IPS-NIHi11 (cell line): Measurements from ENCODE around the gene BMP7.
A peak's percentile ranks its signal among the peaks of the same experiment; 100 is the strongest.

Experiments used
- DNase-seq: peaks from one replicate; pipeline ENCODE4 v3.0.0; 2012; ENCODE audit warnings: mixed read lengths, low spot score

The BMP7 gene

DNA sequence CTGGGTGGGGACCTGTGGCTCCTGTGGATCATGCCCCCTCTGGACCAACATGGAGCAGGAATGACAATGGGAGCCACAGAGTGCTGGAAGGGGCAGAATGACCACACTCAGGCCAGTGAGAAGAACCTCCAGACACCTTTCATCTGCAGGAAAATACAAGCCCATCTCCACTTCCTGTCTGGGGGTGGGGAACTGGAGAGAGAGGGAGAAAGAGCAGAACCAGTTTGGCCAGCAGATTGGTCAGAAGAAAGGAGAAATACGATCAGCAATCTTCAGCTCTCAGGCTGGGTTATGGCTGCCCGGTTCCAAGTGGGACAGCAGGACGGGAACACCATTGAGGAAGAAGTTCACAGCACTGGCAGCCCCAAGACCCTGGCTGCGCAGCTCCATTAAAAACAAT is 37.0 kb downstream of the BMP7 start:
- DNase-seq, result no peak

DNA sequence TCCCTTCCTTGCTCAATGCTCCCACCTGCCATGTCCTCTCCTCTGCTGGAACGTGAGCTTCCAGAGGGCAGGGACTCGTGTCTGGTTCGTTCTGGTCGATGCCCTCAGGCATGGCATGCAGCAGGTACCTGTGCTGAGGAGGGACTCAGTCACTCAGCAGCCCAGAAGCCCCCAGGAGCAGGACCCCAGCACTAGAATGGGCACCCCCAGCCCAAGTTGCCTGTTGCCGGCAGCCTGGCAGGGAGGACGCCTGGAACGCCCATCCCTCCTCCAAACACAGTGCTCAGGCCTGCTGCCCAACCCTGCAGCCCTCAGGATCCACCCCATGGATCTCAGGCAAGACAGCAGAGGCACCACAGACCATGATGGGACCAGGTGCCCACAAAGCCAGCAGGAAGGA is 40.6 kb downstream of the BMP7 start:
- DNase-seq, result no peak

DNA sequence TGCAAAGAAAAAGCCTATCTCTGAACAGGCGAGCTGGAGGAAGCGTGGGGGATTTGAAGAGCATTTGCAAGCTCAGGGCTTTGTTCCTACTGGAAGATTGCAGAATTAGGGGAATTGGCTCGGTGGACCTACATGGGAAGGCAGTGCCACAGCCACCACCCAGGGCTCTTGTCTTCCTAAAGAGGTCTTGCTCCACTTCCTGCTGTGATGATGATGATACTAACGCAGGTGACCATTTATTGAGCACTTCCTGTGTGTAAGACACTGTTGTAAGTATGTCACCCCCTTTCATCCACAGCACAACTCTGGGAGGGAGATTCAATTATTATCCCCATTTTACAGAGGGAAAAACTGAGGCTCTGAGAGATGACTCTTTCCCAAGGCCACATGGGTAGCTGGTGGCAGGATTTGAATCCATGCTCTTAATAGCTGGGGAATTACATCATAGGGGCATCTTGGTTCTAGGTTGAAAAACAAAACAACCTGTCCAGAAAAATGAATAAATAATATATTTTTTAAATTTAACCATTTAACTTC is 41.2 kb downstream of the BMP7 start:
- DNase-seq, result no peak

DNA sequence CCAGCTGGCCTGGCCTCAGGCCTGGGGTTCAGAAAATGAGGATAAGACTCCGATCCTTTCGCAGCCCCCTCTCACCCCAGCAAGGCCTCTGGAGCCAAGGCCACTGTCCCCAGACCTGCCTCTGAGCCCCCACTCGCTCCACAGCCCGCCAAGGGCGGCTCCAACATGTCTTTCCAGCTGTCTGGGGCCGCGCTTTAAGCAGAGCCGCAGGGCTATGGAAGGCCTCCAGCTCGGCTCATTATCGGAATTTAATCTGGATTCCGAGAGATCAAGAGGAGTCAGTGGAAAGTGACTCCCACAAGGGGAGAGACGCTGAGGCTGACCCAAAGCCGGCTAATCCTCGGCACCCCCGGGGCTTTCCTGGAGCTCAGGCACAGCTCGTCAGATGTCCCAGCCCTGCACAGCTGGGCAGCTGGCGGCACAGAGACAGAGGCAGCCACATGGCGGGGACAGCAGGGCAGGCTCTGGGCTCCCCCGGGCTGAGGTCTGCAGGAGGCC is 41.8 kb downstream of the BMP7 start:
- DNase-seq, result no peak

DNA sequence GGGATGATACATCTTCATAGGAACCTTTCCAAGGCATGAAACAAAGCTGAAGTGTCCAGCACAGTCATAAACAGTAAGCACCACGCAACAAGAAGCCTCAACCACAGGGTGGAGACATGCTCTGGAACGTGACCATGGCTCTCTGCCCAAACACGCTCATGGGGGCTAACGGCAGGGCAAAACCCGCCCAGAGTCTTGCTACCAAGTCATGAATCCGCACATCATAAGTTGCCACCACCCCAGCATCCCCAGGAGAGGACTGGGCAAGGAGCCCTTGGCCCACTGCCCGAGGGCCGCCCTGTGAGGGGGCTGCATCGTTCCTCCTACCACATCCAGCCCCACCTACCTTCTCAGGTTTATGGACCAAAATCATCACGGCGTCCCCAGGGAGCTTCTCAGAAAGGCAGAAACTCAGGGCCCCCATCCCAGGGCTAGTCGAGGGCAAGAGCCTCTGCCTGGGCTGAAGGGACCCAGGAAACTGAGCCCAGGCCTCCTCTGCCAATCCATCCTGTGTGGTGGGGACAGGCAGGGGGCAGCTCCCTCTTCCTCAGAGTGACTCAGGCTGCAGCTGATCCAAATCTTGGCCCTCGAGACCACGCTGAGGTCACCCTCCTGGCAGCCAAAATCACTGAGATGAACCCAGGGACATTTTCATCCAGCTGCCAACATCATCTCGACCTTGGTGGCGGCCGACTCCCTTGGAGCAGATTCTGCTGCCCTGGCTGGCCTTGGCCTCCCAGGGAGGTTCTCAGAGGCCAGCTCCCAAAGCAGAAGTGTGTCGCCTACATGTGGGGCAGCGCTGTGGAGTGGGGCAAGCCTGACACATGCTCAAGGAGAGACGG is 42.6 kb downstream of the BMP7 start:
- no peak for DNase-seq

DNA sequence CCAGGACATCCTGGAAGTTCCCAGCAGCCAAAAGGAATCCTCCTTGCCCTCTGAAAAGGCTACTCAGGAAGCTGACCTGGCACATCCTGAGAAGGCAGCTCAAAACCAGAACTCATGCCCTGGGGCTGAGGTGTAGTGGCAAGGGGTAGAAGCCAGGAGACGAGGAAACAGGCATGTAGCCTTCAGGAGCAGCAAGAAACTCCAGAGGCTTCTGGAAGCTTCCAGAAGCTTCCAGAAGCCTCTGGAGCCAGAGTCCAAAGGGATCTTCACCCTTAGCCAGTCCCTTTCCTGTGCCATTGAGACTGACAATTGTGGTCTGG is 43.9 kb downstream of the BMP7 start:
- DNase-seq, result no peak

DNA sequence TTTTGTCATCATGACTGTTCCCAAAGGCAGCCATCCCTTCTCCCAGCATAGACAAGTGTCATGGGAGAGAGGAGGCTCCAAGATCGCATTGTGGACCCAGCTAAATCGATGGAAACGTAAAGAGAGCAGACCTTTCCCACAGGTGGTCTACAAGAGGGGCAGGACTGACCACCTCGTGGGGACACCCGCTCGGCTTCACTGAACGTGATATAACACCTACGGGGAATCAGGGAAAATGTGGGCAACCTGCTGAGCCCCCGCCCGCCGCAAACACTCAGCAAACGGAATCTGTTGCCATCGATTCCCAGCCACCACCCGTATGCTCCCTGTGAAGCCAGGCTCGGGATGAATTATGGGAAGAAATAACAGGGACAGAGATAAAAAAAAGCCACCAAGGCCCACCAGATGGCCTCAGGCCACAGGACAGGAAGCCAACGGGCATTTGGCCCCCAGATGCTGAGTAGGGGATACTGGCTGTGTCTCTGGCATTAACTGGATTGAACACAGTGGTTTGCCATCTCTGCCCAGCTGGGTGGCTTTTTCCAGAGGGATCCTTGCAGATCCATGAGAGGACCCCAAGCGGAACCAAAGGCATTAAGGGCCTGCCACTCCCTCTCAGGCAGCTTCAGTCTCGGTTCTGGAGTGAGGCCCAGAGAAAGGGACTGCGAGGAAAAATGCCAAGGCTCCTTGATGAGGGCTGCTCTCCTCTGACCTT is 44.4 kb downstream of the BMP7 start:
- no peak for DNase-seq

DNA sequence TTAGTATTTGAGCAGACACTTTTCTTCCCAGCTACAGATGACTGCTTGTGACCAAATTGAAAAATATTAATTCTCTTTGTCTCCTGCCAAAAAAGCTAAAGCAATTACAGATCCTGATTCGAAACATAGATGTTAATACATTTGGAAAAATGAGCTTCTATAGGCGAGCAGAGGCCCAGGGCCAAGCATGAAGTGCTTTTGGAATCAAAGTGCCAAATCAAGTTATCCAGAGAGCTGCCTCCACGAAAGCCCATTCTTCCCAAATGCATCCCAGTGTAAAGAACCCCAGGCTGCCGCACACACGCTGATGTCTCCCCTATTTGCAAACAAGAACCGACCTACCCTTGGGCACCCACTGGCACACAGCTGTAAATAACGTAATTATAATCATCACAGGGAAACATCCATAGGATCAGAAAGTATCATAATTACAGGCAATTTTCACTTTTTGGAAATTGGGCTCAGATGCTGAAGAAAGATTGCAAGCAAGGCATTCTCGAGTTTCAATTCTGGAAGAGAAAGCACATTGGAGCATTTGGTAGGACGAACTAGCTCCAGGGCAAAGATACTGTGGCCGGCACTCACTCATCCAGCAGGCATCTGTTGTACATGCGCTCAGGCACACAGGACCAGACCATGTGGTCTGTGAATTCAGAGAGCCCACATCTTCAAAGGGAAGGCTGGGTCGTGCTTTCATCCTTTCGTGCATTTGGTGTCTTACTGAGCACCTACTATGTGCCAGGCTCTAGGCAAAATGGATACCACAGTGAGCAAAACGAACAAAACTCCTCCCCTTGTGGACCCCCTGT is 45.9 kb downstream of the BMP7 start:
- no peak for DNase-seq

DNA sequence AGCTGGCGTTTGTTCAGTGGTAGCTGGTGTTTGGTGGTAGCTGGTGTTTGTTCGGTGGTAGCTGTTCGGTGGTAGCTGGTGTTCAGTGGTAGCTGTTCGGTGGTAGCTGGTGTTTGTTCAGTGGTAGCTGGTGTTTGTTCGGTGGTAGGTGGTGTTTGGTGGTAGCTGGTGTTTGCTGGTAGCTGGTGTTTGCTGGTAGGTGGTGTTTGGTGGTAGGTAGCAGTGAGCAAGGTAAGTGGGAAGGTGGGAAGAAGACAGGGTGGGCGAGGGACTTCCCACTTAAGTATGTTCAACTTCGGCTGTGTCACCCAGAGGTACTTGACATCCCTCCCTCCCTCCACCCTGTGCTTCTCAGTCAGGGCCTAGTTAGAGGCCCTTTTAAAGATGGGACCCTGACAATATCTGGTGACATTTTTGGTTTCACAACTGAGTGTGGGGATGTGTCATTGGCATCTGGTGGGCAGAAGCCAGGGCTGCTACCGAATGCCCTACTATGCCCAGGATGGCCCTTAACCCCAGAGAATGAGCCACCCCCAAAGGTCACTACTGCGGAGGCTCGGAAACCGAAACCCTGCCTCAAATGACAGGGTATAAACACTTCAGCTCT is 47.3 kb downstream of the BMP7 start:
- no peak for DNase-seq

DNA sequence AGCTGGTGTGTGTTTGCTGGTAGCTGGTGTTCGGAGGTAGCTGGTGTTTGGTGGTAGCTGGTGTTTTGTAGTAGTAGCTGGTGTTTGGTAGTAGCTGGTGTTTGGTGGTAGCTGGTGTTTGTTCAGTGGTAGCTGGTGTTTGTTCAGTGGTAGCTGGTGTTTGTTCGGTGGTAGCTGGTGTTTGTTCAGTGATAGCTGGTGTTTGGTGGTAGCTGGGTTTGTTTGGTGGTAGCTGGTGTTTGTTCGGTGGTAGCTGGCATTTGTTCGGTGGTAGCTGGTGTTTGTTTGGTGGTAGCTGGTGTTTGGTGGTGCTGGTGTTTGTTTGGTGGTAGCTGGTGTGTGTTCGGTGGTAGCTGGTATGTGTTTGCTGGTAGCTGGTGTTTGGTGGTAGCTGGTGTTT is 48.0 kb downstream of the BMP7 start:
- no peak for DNase-seq

DNA sequence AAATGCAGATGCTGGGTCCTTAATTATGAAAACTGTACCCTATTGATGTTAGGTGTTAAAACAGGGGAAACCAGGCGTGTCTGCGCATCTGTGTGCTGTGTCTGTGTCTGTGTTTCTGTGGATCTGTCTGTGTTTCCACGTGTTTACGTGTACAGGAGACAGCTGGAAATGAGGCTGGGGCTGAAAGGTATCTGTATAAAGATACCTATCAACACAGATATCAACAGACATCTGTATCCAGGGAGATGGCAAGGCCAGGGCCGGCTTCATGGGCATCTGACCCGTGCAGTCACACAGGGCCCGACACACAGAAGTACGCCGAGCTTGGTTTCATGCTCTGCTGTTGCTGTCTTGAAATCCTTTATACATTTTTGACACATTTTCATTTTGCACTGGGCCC is 48.6 kb downstream of the BMP7 start:
- no peak for DNase-seq

DNA sequence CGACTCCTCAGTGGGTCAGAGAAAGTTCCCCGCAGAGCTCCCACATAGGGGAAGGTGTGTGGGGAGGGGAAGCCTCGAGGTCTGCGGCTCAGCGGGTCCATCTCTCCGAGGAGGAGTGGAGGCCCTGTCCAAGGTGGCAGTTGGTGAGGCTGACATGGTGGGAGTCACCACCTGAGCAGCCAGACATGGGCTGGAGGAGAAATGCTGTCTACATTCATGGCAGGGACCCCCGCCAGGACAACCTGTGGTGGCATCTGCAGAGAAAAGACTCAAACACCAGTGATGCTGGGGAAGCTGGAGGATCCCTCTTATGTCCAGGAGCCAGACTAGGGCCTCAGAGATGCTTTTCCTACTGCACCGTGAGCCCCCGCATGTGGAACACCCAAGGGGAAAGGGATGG is 49.8 kb downstream of the BMP7 start:
- no peak for DNase-seq

DNA sequence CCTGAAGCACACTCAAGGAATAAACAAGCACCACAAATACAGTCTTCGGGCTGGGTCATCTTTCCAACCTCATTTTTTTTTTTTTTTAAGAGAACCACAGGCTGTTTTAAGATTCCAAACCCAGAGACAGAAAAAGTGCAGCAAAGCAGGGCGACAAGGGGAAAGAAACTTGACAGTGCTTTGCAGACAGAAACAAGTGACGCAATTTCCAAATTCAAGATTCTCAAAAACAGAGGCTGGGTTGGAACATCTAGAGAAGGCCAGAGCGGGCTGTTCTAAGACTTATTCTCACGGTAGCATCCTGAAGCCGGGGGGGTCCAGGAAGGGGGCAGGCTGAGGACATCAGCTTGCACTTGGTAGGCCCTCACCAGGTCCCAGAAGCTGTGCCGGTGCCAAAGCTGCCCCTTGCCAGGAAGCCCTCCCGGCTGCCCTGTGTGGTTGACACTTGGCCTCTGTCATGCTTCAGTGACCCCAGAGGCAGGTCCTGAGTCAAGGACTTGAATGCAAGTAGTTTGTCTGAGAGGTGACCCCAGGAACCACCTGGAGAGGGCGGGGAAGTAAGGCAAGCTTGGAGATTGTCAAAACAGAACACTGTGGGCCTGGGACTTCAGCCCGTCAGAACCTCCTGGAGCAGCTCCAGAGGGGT is 50.5 kb downstream of the BMP7 start:
- DNase-seq, result no peak

DNA sequence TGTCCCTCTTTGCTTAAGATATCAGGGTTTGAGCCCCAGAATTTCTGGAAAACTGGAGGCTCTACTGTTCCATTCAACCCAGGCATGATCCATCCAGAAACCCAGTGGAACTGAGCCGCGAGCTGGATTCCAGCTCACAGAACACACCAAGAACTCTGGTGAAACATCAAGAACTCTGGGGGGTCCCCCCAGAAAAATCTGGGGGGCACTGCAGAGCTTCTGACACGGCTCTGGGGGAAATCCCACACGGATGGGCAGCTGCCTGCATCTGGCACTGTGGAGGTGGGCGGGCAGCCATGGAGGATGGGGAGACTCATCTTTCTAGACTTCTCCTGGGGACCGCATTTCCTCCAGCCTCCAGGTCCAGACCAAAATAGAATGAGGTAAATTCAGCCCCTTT is 51.0 kb downstream of the BMP7 start:
- DNase-seq, result no peak

DNA sequence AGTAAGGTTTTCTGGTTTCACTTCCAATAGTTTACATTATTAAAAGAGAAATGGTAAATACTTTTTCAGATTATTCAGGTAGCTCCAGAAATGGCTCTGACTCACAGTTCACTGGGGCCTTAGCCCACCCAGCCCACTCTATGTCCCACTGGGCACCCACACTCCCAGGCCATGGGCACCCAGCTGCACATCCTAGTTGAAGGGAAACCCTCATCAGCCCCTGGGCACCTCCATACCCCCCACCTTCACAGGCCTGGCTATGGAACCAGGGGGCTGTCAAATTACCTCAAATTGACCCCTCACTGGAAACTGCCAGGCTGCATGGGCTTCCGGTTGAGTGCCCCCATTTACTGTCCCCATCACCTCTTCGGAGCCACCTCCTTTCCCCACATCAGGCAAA is 51.5 kb downstream of the BMP7 start:
- DNase-seq, result no peak

DNA sequence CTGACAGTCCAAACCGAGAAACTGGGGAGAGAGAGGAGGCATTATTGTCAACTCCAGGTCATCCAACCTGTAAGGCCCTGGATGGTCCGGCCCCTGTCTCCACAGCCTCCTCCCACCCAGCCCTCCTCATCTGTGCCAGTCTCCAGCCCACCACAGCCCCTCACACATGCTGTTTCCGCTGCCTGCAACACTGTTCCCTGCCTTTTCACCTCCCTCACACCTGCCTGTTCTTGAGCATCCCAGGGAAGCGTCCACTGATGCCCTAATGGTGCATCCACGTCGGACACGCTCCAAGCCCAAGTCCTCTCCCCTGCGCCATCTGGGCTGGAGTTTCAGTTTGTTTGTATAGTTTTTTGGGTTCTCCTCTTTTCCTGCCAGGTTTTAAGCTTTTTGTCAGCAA is 52.0 kb downstream of the BMP7 start:
- DNase-seq, result no peak

DNA sequence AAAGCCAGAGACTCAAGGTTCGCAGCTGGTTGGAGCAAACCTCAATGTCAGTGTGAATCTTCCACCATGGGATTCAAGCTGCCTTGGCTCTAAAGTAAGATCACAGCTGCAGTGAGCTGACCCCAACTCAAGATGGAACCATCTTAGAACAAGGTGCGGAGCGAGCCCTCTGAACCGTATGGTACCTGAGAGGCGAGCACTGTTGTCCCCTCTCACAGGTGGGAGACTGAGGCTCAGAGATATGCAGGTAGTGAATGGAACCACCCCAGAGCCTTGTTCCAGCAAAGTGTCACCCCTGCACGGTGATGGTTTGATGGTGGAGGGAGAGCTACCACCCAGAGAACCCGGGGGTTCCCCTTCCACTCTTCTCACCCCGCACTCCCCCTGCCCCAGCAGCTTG is 52.5 kb downstream of the BMP7 start:
- no peak for DNase-seq

DNA sequence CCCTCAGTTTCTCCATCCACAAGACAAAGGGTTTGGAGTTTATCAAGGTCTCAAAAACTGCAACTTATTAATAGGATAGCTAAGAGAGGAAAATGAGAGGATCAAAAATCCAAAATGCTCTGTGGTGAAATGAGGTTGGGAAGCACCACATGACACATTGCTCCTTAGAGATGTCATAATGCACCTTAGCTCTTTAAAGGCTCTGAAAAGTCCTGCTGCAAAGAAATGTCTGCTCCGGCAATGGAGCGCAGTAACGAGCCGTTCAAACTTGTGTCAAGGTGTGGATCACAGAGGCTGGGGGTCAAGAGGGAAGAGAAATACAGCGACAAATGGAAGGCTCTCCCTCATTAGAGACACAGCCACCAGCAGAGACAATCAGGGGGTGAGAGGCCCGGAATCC is 53.1 kb downstream of the BMP7 start:
- no peak for DNase-seq

DNA sequence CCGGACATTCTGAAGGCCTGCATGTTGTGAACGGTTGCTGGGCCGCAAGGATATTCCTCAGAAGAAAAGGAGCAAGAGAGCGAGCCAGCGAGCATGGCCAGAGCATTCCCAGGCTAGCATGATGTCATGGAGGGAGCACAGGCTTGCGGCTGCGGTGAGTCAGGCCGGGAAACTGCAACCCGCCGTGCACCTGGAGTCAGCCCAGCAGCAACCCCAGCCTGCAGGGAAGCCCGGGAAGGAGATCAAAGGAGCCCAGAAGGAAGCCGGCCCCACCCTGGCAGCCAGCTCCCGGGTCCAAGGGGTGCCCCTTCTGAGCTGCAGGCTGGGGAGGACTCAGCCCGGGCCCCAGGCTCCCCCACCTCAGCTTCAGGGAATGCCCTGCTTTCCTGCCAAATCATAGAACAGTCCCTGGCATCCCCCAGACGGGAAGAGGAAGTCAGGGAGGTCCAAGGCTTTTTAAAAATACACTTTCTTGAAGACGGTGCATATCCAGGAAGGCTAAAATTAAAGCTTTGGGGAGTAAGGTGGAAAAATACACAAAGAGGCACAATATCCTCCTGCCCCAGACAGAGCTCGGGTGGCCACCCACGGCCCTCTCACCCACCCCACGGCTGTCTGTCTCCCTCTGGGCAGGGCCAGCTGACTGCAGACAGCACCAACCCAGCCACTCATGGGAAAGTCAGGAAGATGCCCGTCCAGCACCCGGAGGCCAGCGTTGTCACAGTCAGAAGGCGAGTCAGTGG is 53.7 kb downstream of the BMP7 start:
- peak; percentile 81 for DNase-seq

DNA sequence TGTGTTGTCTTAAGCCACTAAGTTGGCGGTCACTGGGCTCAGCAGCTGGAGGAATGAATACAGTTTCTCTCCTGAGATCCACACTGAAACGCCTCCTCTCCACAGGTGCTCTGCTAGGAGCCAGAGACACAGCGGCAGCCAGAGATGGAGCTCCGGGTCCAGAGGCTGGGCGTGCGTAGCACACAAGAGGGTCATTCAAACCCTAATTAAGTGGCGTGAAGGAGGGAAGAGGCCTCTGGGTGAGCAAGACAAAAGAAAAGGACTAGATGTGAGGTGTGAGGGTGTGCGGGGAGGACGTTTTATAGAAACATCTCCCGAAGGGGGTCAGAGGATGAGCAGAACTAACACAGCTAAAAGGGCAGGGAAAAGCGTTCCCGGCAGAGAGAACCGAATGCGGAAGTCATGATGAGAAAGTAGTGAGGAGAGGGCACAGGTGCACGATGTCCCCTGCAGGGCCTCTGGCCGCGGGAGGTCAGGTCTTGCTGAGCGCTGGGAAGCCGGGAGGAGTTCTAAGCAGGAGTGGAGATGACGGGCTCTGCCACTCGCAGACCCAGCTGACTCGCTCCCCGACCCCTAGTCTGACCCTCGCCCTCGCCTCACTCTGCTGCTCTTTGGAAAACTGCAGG is 54.4 kb downstream of the BMP7 start:
- peak; percentile 74 for DNase-seq
